Thyroid gland (tissue), 4 donors: Measurements from ENCODE around the gene SLC35F6.

Experiments
- CTCF ChIP-seq, 6 experiments: fragments of 200-600 bp in 3 of 6; fragments of 450-650 bp in 3 of 6; sonication (generic) in 3 of 6; IDR thresholded peaks; one replicate each; pipeline ENCODE4 v1.5.1; 2016 to 2019; ENCODE audit warnings: antibody characterized with exemption in 6 of 6, mild to moderate bottlenecking in 2 of 6, inconsistent platforms in 1 of 6, moderate library complexity in 1 of 6
- POLR2A ChIP-seq, 2 donors: fragments of 450-650 bp; IDR thresholded peaks; one replicate each; pipeline ENCODE4 v1.6.1; 2017; ENCODE audit warnings: antibody characterized with exemption in 2 of 2, mild to moderate bottlenecking in 2 of 2, moderate library complexity in 1 of 2

- no peak for TF ChIP-seq POLR2A (IDR thresholded peaks at IDR 0.05)
- TF ChIP-seq CTCF (IDR thresholded peaks at IDR 0.05), result no peak
These were observed 40.6 kb upstream of the SLC35F6 start for GRCh38 chr2:26723475-26723874.
